BJ (cell line): ENCODE data around the gene MROH9. TPM values are rescaled to one million over a fixed set of nuclear protein-coding genes. Genes with fewer than 3 reads are reported as not detected.

Source experiments
- CTCF ChIA-PET: fragments of 350-600 bp; formaldehyde crosslinking; extraction: SDS; loops from one replicate; lab custom pipeline; 2021; ENCODE audit warnings: antibody characterized with exemption, inconsistent platforms; lab: Yijun Ruan, JAX
- POLR2A ChIA-PET: fragments of 300-600 bp; sonication (Branson Sonifier 250); formaldehyde crosslinking; extraction: SDS; loops from one replicate; lab custom pipeline; 2021; ENCODE audit warnings: antibody characterized with exemption; lab: Charles Lee
- DNase-seq: peaks from one replicate; pipeline ENCODE4 v3.0.0-alpha.2; 2011; ENCODE audit warnings: low read depth
- H3K27me3 ChIP-seq: 2 replicates; pipeline ENCODE4 v1.6.0; 2011; ENCODE audit warnings: low read length; ENCODE audit not compliant: control insufficient read depth, insufficient read depth
- H3K36me3 ChIP-seq: 2 replicates; pipeline ENCODE4 v1.5.1; 2011; ENCODE audit warnings: low read length; ENCODE audit not compliant: control insufficient read depth, insufficient read depth
- H3K4me3 ChIP-seq: 2 replicates; pipeline ENCODE4 v1.5.1; 2011; ENCODE audit warnings: low read depth, mild to moderate bottlenecking, control low read depth, low read length
- polyA minus RNA-seq: library from RNA; depleted of rRNA, polyadenylated mRNA; stranded (reverse); fragments of >200 nt; gene quantifications from 2 replicates; pipeline ENCODE4 v1.2.3, GENCODE V29; 2011; rRNA and poly(A)+ RNA removed
- polyA plus RNA-seq: library from polyadenylated mRNA; depleted of rRNA; stranded (reverse); fragments of >200 nt; gene quantifications from 2 replicates; pipeline ENCODE4 v1.2.3, GENCODE V29; 2011; rRNA removed
- TF ChIP-seq, protein P1 (sequence below): IDR thresholded peaks from 2 replicates; pipeline ENCODE4 v1.5.1; 2011; ENCODE audit warnings: low read depth, mild to moderate bottlenecking, control low read depth, inconsistent platforms, low read length, moderate library complexity; ENCODE audit not compliant: insufficient read depth

The MROH9 gene, protein sequence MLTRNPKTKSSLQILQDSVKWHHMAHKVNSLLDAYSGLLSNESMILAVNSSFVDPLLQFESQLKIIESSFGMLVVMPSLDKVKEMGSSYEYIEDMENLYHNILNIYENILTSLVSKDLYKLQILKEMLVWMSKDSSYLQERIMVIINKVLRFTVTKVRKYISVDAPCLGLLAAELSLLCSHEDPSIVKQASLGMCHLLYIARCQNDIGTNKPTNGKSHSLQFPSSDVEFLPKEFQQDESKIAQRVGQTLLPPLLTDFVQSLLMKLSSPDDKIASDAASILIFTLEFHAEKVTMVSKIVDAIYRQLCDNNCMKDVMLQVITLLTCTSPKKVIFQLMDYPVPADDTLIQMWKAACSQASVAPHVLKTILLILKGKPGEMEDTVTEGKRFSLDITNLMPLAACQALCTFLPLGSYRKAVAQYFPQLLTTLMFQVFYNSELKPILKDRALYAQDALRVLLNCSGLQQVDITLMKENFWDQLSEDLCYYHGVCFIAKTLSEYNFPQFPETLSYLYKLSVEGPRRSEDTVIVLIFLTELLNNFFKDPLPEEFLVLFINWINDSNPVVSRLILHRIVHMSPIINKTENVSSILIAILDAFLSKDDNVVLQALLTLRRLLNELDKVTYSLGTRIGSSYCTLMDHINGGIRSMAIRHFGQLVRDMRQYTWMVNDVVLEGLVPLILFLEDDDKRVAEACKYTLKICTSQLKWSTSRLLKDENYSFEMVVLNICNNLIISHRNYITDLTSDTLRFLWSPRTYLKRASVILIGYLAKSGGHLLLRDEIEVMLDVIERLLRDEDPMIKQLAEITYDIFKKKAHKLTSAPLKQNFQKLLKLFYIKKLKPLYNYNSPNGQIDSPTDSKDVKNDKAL
- polyA plus RNA-seq (0.10 and 0.17 TPM in 2 replicates), polyA minus RNA-seq (0.05 TPM in 1 of 2 replicates, not detected in the other)

DNA sequence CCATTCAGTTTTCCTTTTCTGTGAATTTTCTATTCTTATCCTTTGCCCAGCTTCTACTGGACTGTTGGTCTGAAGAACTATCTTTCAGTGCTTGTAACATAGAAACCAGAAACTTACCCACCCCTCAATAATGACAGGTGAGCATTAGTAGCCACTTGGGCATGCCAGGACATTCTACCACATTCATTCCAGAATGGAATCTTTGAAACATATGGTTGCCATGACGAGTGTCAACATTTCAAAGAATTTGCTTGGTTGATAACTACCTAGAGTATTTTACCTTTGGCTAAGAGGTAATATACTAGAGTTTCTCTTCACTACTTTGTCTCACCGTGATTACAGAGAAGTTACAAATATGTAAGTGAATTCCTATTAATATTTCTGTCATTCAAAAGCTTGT lies at the start of gene MROH9:
TSS of gene MROH9 (plus strand) at position 304 of the 400 bp plus-strand sequence. CDS start 10,023 bp downstream, outside the sequence.
- CTCF ChIA-PET: interaction anchor here (1.1 kb wide), 2 partner anchors 10 to 291 kb away, joined by 3 to 4 read pairs; no protein-coding TSS in a partner anchor
- TF ChIP-seq, protein P1, sequence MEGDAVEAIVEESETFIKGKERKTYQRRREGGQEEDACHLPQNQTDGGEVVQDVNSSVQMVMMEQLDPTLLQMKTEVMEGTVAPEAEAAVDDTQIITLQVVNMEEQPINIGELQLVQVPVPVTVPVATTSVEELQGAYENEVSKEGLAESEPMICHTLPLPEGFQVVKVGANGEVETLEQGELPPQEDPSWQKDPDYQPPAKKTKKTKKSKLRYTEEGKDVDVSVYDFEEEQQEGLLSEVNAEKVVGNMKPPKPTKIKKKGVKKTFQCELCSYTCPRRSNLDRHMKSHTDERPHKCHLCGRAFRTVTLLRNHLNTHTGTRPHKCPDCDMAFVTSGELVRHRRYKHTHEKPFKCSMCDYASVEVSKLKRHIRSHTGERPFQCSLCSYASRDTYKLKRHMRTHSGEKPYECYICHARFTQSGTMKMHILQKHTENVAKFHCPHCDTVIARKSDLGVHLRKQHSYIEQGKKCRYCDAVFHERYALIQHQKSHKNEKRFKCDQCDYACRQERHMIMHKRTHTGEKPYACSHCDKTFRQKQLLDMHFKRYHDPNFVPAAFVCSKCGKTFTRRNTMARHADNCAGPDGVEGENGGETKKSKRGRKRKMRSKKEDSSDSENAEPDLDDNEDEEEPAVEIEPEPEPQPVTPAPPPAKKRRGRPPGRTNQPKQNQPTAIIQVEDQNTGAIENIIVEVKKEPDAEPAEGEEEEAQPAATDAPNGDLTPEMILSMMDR: no peak
- no peak within 1 kb of the TSS for H3K4me3 ChIP-seq
- H3K27me3 ChIP-seq: no peaks in the 10 kb centered on the region
- POLR2A ChIA-PET: no interaction called here
- DNase-seq: no peak
- no peaks in the 10 kb centered on the region for H3K36me3 ChIP-seq

DNA sequence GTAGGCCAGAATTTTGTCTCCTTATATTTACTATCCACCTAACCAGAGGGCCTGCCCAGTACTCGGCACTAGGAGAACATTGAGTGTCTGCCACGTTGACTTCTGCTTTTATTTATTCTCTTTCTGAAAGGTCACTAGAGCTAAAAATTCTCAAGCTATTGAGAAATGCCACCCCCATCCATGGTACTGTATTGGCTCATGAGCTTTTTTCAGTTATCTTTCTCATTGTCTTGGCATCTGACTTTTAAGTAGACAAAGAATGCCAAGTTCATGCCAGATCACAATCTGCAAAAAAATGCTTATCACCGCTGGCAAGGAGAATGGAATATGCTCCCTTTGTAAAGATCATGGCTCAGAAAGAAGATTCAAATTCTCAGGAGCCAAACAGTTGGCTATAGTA lies 49.8 kb upstream of the MROH9 start:
- CTCF ChIA-PET: no interaction called here
- no peak overlapping the region for H3K4me3 ChIP-seq
- POLR2A ChIA-PET: no interaction called here
- no peaks in the 10 kb centered on the region for H3K27me3 ChIP-seq
- no peaks in the 10 kb centered on the region for H3K36me3 ChIP-seq
- no peak for DNase-seq
- TF ChIP-seq, protein P1: no peak

DNA sequence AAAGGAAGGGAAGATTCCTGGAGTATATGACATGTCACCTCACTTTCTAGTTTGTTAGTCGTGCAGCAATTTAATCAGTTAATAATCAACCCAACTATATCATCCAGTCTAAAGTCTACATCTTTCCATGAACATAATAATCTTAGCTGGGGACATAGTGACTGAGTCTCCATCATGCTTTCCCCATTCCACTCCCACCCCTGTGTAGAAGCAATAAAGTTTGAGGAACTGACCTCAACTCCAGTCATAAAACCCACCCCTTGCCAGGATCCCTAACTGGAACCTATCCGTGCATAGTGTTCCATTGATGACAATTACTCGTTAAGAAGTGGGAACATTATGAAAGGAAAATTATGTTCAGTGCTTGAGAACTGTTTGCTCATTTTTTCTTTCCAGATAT lies 48.9 kb upstream of the MROH9 start:
- ChIA-PET CTCF (no interaction called here), POLR2A (no interaction called here)
- TF ChIP-seq, protein P1: no peak

DNA sequence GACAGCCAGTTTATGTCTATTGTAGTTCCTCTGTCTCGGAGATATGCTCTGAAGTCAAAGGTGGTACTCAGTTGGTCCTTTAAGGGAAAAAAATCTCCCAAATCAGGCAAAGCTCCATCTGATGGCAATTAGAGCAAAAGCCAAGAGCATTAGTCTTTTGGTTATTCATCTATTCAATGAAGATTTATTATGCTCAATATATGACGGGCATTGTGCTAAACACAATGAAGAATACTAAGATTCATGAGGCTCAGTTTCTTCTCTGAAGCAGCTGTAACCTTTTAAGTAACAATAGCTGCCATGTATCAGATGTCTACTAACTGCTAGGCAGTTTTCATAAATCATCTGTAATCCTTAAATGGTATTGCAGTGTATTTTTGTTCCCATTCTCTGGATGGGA lies 47.6 kb upstream of the MROH9 start:
- ChIA-PET CTCF (interaction anchor here (0.9 kb wide), 1 partner anchor 42 kb away, joined by 7 read pairs; no protein-coding TSS in a partner anchor), POLR2A (no interaction called here)
- no peak for DNase-seq

More for the DNA sequence above, 48.9 kb upstream of the MROH9 start:
- no peaks in the 10 kb centered on the region for H3K27me3 ChIP-seq
- DNase-seq: no peak
- H3K4me3 ChIP-seq: no peak overlapping the region
- H3K36me3 ChIP-seq: no peaks in the 10 kb centered on the region

More for the DNA sequence above, 47.6 kb upstream of the MROH9 start:
- no peaks in the 10 kb centered on the region for H3K36me3 ChIP-seq
- no peaks in the 10 kb centered on the region for H3K27me3 ChIP-seq
- H3K4me3 ChIP-seq: no peak overlapping the region
- TF ChIP-seq, protein P1: no peak
